ENCODE measurements around the gene GAGE12E. TPM values are rescaled to one million over a fixed set of nuclear protein-coding genes. Genes with fewer than 3 reads are reported as not detected.
"Not testable (repeated sequence)": the region's sequence is repeated elsewhere in the genome, so short reads cannot be mapped to it uniquely, and the experiment has no call there.

Gene GAGE12E
- polyA plus RNA-seq, 3 donors: not detected

DNA sequence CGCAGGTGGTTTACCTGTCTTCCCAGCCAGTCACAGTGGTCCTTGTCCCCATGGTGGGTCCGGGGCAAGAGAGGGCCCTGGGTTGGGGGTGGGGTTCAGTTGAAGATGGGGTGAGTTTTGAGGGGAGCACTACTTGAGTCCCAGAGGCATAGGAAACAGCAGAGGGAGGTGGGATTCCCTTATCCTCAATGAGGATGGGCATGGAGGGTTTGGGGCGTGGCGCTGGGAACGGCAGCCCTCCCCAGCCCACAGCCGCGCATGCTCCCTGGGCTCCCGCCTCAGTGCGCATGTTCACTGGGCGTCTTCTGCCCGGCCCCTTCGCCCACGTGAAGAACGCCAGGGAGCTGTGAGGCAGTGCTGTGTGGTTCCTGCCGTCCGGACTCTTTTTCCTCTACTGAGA lies 38.1 kb downstream of the GAGE12E start, which contains the start of gene GAGE2A:
Gene GAGE2A, plus strand, starts transcription at position 301 of the 400 bp plus-strand sequence. CDS start 1,155 bp downstream, outside the sequence.
- H3K9me3 ChIP-seq (replicated peaks in 1 of 2; ENCODE audit: control insufficient read depth in 1 of 2, insufficient read depth in 1 of 2, low read length in 2 of 2); H3K79me2 ChIP-seq (ENCODE audit: insufficient read depth, low read length); H2AFZ ChIP-seq (ENCODE audit: insufficient read depth, low read depth, low read length, poor library complexity, severe bottlenecking); H3K27ac Mint-ChIP-seq; intact Hi-C loops (cut with micrococcal nuclease); H3K4me3 Mint-ChIP-seq; H4K20me1 ChIP-seq (ENCODE audit: insufficient read depth, low read length); H3K36me3 Mint-ChIP-seq; H3K4me3 ChIP-seq (replicated peaks in 1 of 3; ENCODE audit: low read depth in 2 of 3, low read length in 3 of 3); H3K4me1 Mint-ChIP-seq; H3K27me3 Mint-ChIP-seq (ENCODE audit: low read depth in 3 of 3); DNase-seq; H3K9ac ChIP-seq (ENCODE audit: insufficient read depth, low read length, poor library complexity, severe bottlenecking); H3K36me3 ChIP-seq (replicated peaks in 1 of 2; ENCODE audit: control insufficient read depth in 1 of 2, insufficient read depth in 2 of 2, low read length in 2 of 2); H3K4me1 ChIP-seq (ENCODE audit: control insufficient read depth in 1 of 2, insufficient read depth in 2 of 2, low read length in 2 of 2); H3K27ac ChIP-seq (ENCODE audit: low read depth in 1 of 2, low read length in 2 of 2); H3K4me2 ChIP-seq (replicated peaks; ENCODE audit: extremely low read depth, low read length, poor library complexity, severe bottlenecking); H3K9me3 Mint-ChIP-seq; H3K27me3 ChIP-seq (ENCODE audit: control insufficient read depth in 2 of 2, insufficient read depth in 2 of 2, low read length in 2 of 2): not testable (repeated sequence)
- WGBS (ENCODE audit: insufficient coverage): no CpG with 5 or more reads among the region's 16 CpGs

DNA sequence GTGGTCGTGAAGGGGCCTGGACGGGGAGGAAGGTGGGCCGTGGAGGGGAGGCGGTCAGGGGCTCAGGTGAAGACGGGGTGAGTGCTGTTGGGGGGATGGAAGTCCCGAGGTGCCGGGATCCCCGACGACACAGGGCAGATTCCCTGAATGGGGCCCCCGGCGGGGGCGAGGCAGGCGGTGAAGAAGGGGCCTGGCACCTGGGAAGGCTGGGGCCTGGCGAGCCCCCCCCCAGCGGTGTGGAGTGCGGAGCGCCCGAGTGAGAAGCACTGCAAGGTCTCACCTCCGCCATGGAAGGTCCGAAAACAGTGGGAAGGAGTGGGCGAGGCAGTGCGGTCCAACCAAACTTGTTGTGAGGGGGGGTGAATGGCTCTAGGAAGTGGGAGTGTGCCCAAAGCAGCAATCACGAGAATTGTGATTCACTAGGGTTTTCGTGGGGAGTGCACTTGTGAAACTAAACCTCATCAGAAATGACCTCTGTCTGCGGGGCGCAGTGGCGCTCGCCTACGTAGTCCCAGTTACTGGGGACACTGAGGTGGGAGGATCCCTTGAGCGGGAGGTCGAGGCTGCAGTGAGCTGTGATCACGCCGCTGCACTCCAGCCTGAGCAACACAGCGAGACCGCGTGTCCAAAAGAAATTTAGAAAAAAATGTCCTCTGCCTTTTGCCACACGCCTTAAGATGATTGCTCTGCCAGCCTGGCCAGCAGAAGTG lies 38.8 kb downstream of the GAGE12E start:
- H3K27ac ChIP-seq (ENCODE audit: low read depth in 1 of 2, low read length in 2 of 2); H3K27me3 Mint-ChIP-seq (ENCODE audit: low read depth in 3 of 3); H3K79me2 ChIP-seq (ENCODE audit: insufficient read depth, low read length); H3K4me3 ChIP-seq (replicated peaks in 1 of 3; ENCODE audit: low read depth in 2 of 3, low read length in 3 of 3); H3K4me3 Mint-ChIP-seq; H3K27ac Mint-ChIP-seq; H3K27me3 ChIP-seq (ENCODE audit: control insufficient read depth in 2 of 2, insufficient read depth in 2 of 2, low read length in 2 of 2); H3K9me3 ChIP-seq (replicated peaks in 1 of 2; ENCODE audit: control insufficient read depth in 1 of 2, insufficient read depth in 1 of 2, low read length in 2 of 2); H3K4me1 ChIP-seq (ENCODE audit: control insufficient read depth in 1 of 2, insufficient read depth in 2 of 2, low read length in 2 of 2); H2AFZ ChIP-seq (ENCODE audit: insufficient read depth, low read depth, low read length, poor library complexity, severe bottlenecking); DNase-seq; H4K20me1 ChIP-seq (ENCODE audit: insufficient read depth, low read length); H3K36me3 Mint-ChIP-seq; H3K9me3 Mint-ChIP-seq; H3K4me2 ChIP-seq (replicated peaks; ENCODE audit: extremely low read depth, low read length, poor library complexity, severe bottlenecking); H3K36me3 ChIP-seq (replicated peaks in 1 of 2; ENCODE audit: control insufficient read depth in 1 of 2, insufficient read depth in 2 of 2, low read length in 2 of 2); intact Hi-C loops (cut with micrococcal nuclease); H3K9ac ChIP-seq (ENCODE audit: insufficient read depth, low read length, poor library complexity, severe bottlenecking); H3K4me1 Mint-ChIP-seq: not testable (repeated sequence)
- 94% methylated on average over 8 of the region's 37 CpGs for WGBS (ENCODE audit: insufficient coverage)

DNA sequence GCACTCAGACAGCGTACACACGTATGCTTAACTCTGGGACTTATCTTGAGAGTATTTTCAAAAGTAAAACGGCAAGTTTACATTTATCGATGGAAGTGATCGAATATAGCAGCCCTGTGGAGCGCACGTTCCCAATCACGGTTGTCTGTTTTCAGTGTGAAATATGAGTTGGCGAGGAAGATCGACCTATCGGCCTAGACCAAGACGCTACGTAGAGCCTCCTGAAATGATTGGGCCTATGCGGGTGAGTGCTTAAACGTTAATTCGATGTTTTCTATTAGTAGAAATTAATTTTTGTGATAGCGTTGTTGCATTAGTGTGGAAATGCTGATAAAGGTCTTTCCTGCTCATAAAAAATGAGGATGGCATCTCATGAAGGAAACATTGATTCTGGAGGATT lies 39.4 kb downstream of the GAGE12E start:
- H4K20me1 ChIP-seq (ENCODE audit: insufficient read depth, low read length); H3K4me2 ChIP-seq (replicated peaks; ENCODE audit: extremely low read depth, low read length, poor library complexity, severe bottlenecking); intact Hi-C loops (cut with micrococcal nuclease); H3K9ac ChIP-seq (ENCODE audit: insufficient read depth, low read length, poor library complexity, severe bottlenecking); H3K36me3 ChIP-seq (replicated peaks in 1 of 2; ENCODE audit: control insufficient read depth in 1 of 2, insufficient read depth in 2 of 2, low read length in 2 of 2); H3K27ac Mint-ChIP-seq; H3K79me2 ChIP-seq (ENCODE audit: insufficient read depth, low read length); H3K27me3 ChIP-seq (ENCODE audit: control insufficient read depth in 2 of 2, insufficient read depth in 2 of 2, low read length in 2 of 2); DNase-seq; H3K9me3 ChIP-seq (replicated peaks in 1 of 2; ENCODE audit: control insufficient read depth in 1 of 2, insufficient read depth in 1 of 2, low read length in 2 of 2); H3K9me3 Mint-ChIP-seq; H3K27me3 Mint-ChIP-seq (ENCODE audit: low read depth in 3 of 3); H2AFZ ChIP-seq (ENCODE audit: insufficient read depth, low read depth, low read length, poor library complexity, severe bottlenecking); H3K36me3 Mint-ChIP-seq; H3K4me1 ChIP-seq (ENCODE audit: control insufficient read depth in 1 of 2, insufficient read depth in 2 of 2, low read length in 2 of 2); H3K4me1 Mint-ChIP-seq; H3K27ac ChIP-seq (ENCODE audit: low read depth in 1 of 2, low read length in 2 of 2); H3K4me3 Mint-ChIP-seq; H3K4me3 ChIP-seq (replicated peaks in 1 of 3; ENCODE audit: low read depth in 2 of 3, low read length in 3 of 3): not testable (repeated sequence)
- WGBS (ENCODE audit: insufficient coverage): no CpG with 5 or more reads among the region's 17 CpGs

DNA sequence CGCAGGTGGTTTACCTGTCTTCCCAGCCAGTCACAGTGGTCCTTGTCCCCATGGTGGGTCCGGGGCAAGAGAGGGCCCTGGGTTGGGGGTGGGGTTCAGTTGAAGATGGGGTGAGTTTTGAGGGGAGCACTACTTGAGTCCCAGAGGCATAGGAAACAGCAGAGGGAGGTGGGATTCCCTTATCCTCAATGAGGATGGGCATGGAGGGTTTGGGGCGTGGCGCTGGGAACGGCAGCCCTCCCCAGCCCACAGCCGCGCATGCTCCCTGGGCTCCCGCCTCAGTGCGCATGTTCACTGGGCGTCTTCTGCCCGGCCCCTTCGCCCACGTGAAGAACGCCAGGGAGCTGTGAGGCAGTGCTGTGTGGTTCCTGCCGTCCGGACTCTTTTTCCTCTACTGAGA lies 47.6 kb downstream of the GAGE12E start, which contains the start of gene GAGE1:
Gene GAGE1, plus strand, starts transcription at position 301 of the 400 bp plus-strand sequence. CDS start 1,155 bp downstream, outside the sequence.
- H4K20me1 ChIP-seq (ENCODE audit: insufficient read depth, low read length); H3K4me3 ChIP-seq (replicated peaks in 1 of 3; ENCODE audit: low read depth in 2 of 3, low read length in 3 of 3); H3K79me2 ChIP-seq (ENCODE audit: insufficient read depth, low read length); H3K4me3 Mint-ChIP-seq; DNase-seq; H3K4me1 ChIP-seq (ENCODE audit: control insufficient read depth in 1 of 2, insufficient read depth in 2 of 2, low read length in 2 of 2); H3K27ac ChIP-seq (ENCODE audit: low read depth in 1 of 2, low read length in 2 of 2); H3K36me3 ChIP-seq (replicated peaks in 1 of 2; ENCODE audit: control insufficient read depth in 1 of 2, insufficient read depth in 2 of 2, low read length in 2 of 2); H3K27me3 Mint-ChIP-seq (ENCODE audit: low read depth in 3 of 3); H3K9me3 ChIP-seq (replicated peaks in 1 of 2; ENCODE audit: control insufficient read depth in 1 of 2, insufficient read depth in 1 of 2, low read length in 2 of 2); H3K4me1 Mint-ChIP-seq; H3K9ac ChIP-seq (ENCODE audit: insufficient read depth, low read length, poor library complexity, severe bottlenecking); H3K9me3 Mint-ChIP-seq; H3K27me3 ChIP-seq (ENCODE audit: control insufficient read depth in 2 of 2, insufficient read depth in 2 of 2, low read length in 2 of 2); intact Hi-C loops (cut with micrococcal nuclease); H3K36me3 Mint-ChIP-seq; H2AFZ ChIP-seq (ENCODE audit: insufficient read depth, low read depth, low read length, poor library complexity, severe bottlenecking); H3K27ac Mint-ChIP-seq; H3K4me2 ChIP-seq (replicated peaks; ENCODE audit: extremely low read depth, low read length, poor library complexity, severe bottlenecking): not testable (repeated sequence)
- WGBS (ENCODE audit: insufficient coverage): no CpG with 5 or more reads among the region's 16 CpGs

Data from CD14-positive monocyte (primary cell).